Uterus (tissue), 2 donors: ENCODE data around the gene CHD5.

Experiments
- POLR2A ChIP-seq, 2 donors: fragments of 450-650 bp; IDR thresholded peaks; one replicate each; pipeline ENCODE4 v1.6.1; 2016; ENCODE audit warnings: antibody characterized with exemption in 2 of 2, mild to moderate bottlenecking in 1 of 2, moderate library complexity in 1 of 2
- TF ChIP-seq, protein P1 (sequence below), 4 experiments: fragments of 200-600 bp in 2 of 4; fragments of 450-650 bp in 2 of 4; sonication (generic) in 2 of 4; IDR thresholded peaks; one replicate each; pipeline ENCODE4 v1.5.1; 2016 to 2019; ENCODE audit warnings: antibody characterized with exemption in 4 of 4, mild to moderate bottlenecking in 2 of 4, moderate library complexity in 1 of 4

DNA sequence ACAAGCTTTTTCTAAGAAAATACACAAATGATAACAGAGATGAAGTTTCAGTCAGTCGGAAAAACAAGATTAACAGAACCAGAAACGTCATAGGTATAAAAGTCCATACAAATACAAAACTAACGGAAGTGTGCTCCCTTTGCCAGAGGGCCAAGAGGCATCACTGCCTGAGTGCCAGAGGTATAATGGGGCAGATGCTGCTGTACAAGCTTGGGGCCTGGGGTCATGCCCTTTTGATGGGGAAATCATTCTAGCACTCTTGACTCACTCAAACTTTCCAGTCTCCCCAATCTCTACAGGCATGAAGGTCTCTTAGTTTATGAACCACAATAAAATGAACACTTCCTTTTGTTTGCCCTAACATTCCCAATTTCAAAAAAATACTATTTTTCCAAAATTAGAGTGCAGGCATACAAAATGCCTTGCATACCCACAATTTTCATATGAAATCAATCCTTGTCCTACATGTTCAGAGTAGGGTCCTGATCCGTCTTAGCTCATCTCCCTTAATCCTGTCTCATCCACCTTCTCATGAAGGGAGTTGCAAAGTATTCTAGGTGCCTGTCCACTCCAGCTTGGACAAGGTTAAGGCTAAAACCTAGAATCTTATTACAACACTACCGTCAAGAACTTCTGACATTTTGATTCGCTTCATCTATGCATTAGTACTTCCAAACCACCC lies 17.8 kb upstream of the CHD5 start:
- TF ChIP-seq, protein P1, sequence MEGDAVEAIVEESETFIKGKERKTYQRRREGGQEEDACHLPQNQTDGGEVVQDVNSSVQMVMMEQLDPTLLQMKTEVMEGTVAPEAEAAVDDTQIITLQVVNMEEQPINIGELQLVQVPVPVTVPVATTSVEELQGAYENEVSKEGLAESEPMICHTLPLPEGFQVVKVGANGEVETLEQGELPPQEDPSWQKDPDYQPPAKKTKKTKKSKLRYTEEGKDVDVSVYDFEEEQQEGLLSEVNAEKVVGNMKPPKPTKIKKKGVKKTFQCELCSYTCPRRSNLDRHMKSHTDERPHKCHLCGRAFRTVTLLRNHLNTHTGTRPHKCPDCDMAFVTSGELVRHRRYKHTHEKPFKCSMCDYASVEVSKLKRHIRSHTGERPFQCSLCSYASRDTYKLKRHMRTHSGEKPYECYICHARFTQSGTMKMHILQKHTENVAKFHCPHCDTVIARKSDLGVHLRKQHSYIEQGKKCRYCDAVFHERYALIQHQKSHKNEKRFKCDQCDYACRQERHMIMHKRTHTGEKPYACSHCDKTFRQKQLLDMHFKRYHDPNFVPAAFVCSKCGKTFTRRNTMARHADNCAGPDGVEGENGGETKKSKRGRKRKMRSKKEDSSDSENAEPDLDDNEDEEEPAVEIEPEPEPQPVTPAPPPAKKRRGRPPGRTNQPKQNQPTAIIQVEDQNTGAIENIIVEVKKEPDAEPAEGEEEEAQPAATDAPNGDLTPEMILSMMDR (IDR thresholded peaks at IDR 0.05), result no peak
- TF ChIP-seq POLR2A (IDR thresholded peaks at IDR 0.05), result no peak
